Stimulated activated CD8-positive, alpha-beta memory T cell treated with anti-CD3 and anti-CD28 coated beads, Interleukin-15, amount 100 ng/mL, for 48 hours (primary cell): ENCODE measurements around the gene ANAPC10.
"Not testable (repeated sequence)": the region's sequence is repeated elsewhere in the genome, so short reads cannot be mapped to it uniquely, and the experiment has no call there.

Experiments
- DNase-seq, 2 donors: peaks; one replicate each; pipeline ENCODE4 v3.0.0-alpha.2; 2020; ENCODE audit warnings: low read depth in 2 of 2

The ANAPC10 gene

DNA sequence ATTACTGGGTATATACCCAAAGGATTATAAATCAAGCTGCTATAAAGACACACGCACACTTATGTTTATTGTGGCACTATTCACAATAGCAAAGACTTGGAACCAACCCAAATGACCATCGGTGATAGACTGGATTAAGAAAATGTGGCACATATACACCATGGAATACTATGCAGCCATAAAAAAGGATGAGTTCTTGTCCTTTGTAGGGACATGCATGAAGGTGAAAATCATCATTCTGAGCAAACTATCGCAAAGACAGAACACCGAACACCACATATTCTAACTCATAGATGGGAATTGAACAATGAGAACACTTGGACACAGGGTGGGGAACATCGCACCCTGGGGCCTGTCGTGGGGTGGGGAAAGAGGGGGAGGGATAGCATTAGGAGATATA, 87.7 kb downstream of the ANAPC10 start:
- DNase-seq = not testable (repeated sequence)

DNA sequence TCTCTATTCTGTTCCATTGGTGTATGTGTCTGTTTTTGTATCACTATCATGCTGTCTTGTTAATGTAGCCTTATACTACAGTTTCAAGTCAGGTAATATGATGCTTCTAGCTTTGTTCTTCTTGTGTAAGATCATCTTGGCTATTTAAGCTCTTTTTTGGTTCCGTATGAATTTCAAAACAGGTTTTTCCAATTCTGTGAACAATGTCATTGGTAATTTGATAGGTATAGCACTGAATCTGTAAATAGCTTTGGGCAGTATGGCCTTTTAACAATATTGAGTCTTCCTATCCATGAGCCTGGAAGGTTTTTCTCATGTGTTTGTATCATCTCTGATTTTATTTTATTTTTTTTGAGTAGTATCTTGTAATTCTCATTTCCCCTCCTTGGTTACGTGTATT, 94.3 kb downstream of the ANAPC10 start:
- DNase-seq = no peak

DNA sequence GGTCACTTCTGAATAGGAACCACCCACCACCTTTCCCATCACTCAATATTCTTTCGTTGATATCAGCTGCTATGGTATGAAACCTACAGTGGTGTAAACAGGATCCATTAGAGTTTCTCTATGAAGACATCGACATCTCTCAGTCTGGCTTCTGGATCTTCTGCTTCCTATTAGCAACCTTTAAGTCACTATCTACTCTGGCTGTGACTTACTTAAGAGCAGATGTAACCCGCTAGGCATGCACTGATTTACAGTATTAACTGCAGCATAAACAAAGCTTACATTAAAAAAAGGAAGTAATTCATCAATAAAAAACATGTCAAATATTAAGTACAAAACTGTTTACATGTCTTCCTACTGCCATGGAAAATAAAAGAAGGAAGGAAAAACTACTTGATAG, 96.4 kb downstream of the ANAPC10 start:
- DNase-seq = no peak

DNA sequence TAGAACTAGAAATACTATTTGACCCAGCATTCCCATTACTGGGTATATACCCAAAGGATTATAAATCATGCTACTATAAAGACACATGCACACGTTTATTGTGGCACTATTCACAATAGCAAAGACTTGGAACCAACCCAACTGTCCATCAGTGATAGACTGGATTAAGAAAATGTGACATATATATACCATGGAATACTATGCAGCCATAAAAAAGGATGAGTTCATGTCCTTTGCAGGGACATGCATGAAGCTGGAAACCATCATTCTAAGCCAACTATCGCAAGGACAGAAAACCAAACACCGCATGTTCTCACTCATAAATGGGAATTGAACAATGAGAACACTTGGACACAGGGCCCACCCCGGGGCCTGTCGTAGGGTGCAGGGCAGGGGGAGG, 97.3 kb downstream of the ANAPC10 start:
- not testable (repeated sequence) for DNase-seq

DNA sequence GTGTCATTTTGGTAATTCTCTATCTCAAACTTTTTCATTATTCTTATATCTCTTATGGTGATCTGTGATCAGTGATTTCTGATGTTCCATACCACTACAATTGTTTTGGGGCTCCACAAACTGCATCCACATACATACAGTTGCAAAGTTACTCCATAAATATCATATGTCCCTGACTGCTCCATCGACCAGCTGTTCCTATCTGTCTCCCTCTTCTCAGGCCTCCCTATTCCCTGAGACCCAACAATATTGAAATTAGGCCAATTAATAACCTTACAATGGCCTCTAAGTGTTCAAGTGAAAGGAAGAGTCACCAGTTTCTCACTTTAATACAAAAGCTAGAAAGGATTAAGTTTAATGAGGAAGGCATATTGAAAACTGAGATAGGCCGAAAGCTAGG, 108.7 kb downstream of the ANAPC10 start:
- no peak for DNase-seq

DNA sequence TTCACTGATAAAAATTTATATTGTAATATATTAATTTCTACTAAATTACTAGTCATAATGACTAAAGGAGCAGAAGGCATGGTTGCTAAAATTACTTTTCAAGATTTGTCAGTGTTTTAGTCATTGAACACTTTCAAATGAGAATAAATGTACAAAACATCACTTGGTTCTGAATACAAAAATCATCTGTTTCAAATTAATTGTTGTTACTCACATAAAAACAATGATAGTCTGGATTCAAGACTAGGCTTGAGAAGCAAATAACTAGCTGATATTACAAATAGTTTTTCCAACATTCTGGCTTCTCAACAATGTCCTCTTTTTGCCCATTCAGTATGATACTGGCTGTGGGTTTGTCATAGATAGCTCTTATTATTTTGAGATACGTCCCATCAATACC, 112.5 kb downstream of the ANAPC10 start:
- no peak for DNase-seq

DNA sequence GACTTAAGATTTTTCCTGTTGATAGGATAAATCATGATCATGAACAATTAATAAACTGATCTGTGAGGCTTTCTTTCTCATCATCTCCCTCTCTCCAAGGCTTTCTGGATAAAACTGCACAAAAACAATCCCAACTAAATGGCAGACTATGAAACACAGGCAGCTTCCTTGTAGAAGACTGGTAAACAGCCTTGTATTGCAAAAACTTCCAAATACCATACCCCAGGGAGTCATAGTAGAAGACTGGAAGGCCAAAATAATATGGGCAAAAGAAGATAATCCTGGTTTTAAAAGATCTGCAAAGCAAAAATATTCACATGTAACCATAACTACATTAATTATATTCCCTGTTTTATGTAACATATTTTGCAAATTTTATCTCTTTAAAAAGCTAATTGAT, 113.0 kb downstream of the ANAPC10 start:
- no peak for DNase-seq

DNA sequence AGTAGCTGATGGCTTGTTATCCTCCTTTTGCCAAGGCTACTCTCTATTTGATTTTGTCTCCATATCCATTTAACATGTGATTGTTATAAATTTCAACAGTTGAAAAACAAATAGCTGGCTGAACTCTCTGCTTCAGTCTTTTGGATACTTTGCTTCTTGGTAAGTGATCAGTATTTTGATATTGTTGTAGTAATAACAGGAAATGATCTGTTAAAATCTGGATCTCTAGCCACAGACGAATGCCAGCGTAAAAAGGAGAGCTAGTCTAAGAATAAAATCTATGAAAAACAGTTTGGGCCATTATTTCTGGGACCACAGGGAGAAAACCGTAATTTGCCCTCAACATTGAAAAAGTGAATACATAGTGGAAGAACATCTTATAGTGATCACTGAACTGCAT, 113.8 kb downstream of the ANAPC10 start:
- DNase-seq = no peak

DNA sequence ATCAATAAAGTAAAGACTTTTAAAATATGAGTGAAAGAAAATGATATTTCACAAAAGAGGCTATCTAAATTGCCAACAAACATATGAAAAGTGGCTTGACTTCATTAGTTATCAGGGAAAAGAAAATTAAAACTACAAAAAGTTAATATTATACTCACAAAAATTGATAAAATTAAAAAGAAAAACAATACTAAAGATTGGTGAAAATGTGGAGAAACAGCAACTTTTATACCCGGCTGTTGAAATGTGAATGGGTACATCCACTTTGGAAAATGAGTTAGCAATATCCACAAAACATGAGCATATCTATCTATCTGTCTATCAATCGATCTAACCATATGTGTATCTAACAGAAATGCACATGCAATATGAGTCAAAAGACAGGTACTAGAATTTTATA, 122.3 kb downstream of the ANAPC10 start:
- no peak for DNase-seq

DNA sequence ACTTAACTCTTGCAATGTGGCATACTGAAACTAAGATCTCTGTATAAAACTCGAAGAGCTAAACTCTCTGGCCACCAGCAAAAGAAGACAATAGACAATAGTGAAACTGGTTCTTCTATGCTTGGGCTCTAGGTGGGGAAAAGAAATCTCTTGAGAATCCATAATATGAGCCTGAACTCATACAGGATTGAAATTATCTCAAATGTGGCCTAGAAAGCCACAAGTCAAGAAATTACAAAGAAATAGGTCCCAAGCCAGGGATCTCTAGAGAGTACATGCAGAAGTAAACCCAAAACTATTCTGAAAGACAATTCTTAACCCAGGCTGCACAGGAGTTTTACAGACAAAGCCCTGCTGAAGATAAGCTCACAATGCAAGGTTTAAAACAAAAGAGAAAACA, 127.4 kb downstream of the ANAPC10 start:
- DNase-seq = no peak

DNA sequence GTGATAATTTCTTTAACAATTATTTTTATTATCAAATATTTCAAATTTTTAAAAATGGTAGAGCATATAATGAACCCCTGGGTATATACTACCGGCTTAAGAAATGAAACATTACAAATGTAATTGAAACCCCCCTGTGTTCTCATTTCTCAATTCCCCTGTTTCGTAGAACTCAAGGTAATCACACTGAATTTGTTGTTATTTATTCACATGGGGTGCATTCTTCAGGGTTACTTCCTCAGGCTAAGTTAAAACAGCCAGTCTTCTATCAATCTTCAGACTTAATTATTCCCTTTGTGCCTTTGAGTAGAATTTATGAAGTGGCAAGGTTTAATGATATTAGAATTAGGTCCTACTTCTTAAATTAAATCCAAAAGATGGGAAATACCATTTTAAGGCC, 128.2 kb downstream of the ANAPC10 start:
- no peak for DNase-seq

DNA sequence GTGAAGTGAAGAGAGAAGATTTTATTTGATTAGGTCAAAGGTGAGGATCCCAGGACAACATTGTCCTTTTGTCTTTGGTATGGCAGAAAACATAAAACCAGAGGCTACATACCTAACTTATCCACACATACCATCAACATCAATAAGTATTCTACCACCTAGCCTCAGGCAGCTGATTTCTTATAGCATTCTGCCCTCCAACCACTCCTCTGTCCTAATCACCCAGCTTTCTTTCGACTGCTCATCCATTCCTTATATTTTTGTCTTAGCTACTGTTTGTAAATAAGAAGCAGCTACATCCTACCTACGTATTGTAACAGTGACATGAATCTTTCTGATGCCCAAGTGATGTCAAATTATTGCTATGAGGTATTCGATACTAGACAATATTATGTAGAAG, 129.4 kb downstream of the ANAPC10 start:
- no peak for DNase-seq

DNA sequence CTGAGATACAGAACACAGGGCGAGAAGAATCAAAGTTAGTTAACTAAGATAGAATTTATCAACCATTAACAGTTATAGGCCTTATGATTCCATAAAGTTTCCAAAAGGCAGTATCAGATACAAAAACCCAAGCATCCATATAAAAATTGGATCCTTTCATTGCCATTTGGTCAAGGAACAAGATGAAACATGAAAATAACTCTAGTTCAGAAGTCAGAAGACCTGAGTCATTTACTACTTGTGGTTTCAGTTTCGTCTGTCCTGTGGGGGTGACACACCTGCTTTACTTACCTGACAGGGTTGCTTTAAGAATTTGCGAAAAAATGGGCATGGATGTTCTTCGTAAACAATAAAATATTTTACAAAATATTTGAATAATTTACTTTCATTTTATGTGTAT, 130.8 kb downstream of the ANAPC10 start:
- DNase-seq = no peak

DNA sequence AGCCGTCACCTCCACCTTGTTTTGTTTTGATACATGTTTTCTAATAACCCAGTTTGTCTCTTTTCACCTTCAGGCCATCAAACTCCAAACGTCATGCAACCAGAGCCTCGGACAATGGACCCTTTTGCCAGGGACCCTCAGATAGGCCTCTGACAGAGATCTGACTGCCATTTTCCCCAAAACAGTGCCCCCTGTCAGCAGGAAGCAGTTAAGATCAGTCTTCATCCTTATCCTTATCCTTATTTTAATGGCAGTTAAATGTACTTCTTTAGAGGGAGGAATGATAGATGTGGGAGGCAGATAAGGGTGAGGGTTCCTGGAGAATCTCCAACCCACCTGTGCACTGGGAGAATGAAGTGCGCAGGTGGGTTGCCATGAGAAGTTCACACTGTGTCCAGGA, 135.7 kb downstream of the ANAPC10 start:
- no peak for DNase-seq

DNA sequence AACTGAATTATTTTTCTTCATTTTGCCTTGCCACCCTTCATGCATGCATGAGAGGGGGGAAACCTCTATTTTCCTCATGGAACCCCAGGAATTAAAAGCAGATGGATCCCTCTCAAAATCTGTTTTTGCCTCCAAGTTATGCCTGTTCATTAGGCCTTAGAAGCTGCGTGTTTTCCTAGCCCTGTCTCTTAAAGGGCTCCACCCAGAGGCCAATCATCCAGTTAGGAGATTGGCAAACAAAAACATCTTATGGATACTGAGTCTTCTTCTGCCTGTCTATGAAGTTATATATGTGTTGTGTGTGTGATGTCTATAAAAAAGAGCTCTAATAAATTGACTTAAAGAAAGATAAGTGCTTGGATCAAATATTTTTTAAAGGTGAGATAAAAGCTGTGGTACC, 142.9 kb downstream of the ANAPC10 start:
- DNase-seq = no peak

DNA sequence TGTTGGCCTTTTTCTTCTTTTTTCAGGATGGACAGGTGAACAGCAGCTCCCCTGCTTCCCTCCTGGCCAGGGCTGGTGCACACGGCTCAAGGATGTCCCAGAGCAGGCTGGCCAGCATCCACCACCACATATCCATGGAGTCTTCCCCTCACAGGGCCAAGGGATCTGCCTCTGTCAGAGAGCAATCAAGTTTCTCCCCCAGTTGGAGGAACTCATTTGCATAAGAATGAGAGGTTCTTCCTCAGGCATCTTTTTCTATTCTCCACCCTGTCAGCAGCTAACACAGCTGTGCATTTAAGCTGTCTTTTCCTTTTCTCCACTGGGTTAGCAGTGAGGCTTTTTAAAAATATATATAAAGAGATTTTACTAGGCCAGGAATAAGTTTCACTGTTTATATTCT, 143.8 kb downstream of the ANAPC10 start:
- DNase-seq = no peak

DNA sequence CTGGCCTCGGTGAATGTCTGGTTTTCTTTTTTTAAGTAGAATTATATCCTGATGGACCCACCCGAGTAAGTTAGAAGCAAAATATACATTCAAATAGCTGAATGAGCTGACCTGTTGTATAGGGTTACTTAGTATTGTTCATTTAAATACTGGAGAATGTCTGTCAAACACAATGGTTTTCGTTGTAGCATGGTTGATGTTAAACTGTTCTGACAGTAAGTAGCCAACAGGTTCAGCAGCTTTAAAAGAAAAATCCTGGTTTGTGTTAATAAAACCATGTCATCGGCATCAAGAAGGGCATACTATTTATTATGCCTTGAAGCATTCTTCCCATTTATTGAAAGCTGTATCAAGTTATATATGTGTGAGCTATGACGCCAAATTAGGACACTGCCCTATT, 149.6 kb downstream of the ANAPC10 start:
- DNase-seq = no peak

DNA sequence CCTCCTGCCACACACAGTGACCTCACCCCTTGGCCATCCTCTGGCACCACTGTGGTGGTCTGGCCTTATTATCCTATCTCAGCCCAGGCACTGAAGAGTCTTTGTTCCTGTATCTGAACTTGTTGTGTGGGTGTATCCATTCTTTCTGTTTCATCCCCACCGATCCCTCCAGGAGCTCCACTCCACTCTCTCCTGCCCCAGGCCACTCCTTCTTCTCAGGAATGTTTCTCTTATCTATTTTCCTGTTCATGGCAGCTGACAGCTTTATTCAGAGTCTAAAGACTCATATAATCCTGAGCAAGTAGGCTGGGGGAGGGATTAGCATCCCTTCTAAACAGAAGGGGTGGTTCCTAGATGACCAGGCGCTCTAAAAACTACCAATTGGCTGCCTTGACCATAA, 150.0 kb downstream of the ANAPC10 start:
- no peak for DNase-seq
